Measurements from ENCODE around the gene MCM5. TPM values are rescaled to one million over a fixed set of nuclear protein-coding genes. Genes with fewer than 3 reads are reported as not detected.
"Not testable (repeated sequence)": the region's sequence is repeated elsewhere in the genome, so short reads cannot be mapped to it uniquely, and the experiment has no call there.

MCM5 gene
- total and polyA plus RNA-seq, 2 donors from 2014 or later = 10.2 to 26.4 TPM

- no peaks in the 10 kb centered on the region for H3K36me3 ChIP-seq (ENCODE audit: control insufficient read depth in 2 of 3, insufficient read depth in 3 of 3, low read length in 3 of 3)
- no peak overlapping the region for H3K4me3 ChIP-seq (ENCODE audit: low read length in 3 of 3)
- intact Hi-C loops (cut with DNase I) = no loop called here
- no peak overlapping the region for H3K9ac ChIP-seq (ENCODE audit: low read length in 3 of 3)
- H3K9me3 ChIP-seq (ENCODE audit: control insufficient read depth in 2 of 3, insufficient read depth in 1 of 3, low read length in 3 of 3) = peaks cover 0 to 9% (median 0%) of the 10 kb centered on the region in 3 donors
- FAIRE-seq = no peak
- no peak overlapping the region for H3K27ac ChIP-seq (ENCODE audit: low read depth in 2 of 2, low read length in 2 of 2)
- DNase-seq = peak in 1 of 5 donors; percentile 48
- H3K27me3 ChIP-seq (ENCODE audit: control insufficient read depth, insufficient read depth, low read length) = no peaks in the 10 kb centered on the region
- no peak for TF ChIP-seq CTCF (IDR thresholded peaks at IDR 0.05; ENCODE audit: borderline replicate concordance, extremely low read depth, insufficient read depth)
- H3K4me1 ChIP-seq (ENCODE audit: control insufficient read depth in 2 of 3, insufficient read depth in 2 of 3, low read depth in 1 of 3, low read length in 3 of 3) = peaks cover 0 to 4% (median 2%) of the 10 kb centered on the region in 3 donors
These were observed 35.3 kb downstream of the MCM5 start for GRCh38 chr22:35435201-35435740.

- Histone ChIP-seq H3K36me3 (ENCODE audit: control insufficient read depth in 2 of 3, insufficient read depth in 3 of 3, low read length in 3 of 3) (no peaks in the 10 kb centered on the region), H3K4me3 (ENCODE audit: low read length in 3 of 3) (no peak overlapping the region), H3K27ac (ENCODE audit: low read depth in 2 of 2, low read length in 2 of 2) (no peak overlapping the region), H3K4me1 (ENCODE audit: control insufficient read depth in 2 of 3, insufficient read depth in 2 of 3, low read depth in 1 of 3, low read length in 3 of 3) (no peaks in the 10 kb centered on the region), H3K9ac (ENCODE audit: low read length in 3 of 3) (no peak overlapping the region), H3K27me3 (ENCODE audit: control insufficient read depth, insufficient read depth, low read length) (no peaks in the 10 kb centered on the region), H3K9me3 (ENCODE audit: control insufficient read depth in 2 of 3, insufficient read depth in 1 of 3, low read length in 3 of 3) (peaks cover 0 to 9% (median 0%) of the 10 kb centered on the region in 3 donors)
- intact Hi-C loops (cut with DNase I) = no loop called here
- TF ChIP-seq CTCF (IDR thresholded peaks at IDR 0.05; ENCODE audit: borderline replicate concordance, extremely low read depth, insufficient read depth) = no peak
- FAIRE-seq (no peak), DNase-seq (peak in 1 of 5 donors; percentile 49)
These were observed 36.5 kb downstream of the MCM5 start for GRCh38 chr22:35436421-35436820.

- peaks cover 0 to 9% (median 0%) of the 10 kb centered on the region in 3 donors for H3K9me3 ChIP-seq (ENCODE audit: control insufficient read depth in 2 of 3, insufficient read depth in 1 of 3, low read length in 3 of 3)
- FAIRE-seq = no peak
- intact Hi-C loops (cut with DNase I) = no loop called here
These were observed 37.1 kb downstream of the MCM5 start for GRCh38 chr22:35437049-35437448.

GRCh38 chr22:35438673-35439364 is 38.9 kb downstream of the MCM5 start:
- DNase-seq; H3K4me1 ChIP-seq (ENCODE audit: control insufficient read depth in 2 of 3, insufficient read depth in 2 of 3, low read depth in 1 of 3, low read length in 3 of 3); H3K36me3 ChIP-seq (ENCODE audit: control insufficient read depth in 2 of 3, insufficient read depth in 3 of 3, low read length in 3 of 3); FAIRE-seq; H3K9ac ChIP-seq (ENCODE audit: low read length in 3 of 3); H3K4me3 ChIP-seq (ENCODE audit: low read length in 3 of 3); H3K9me3 ChIP-seq (ENCODE audit: control insufficient read depth in 2 of 3, insufficient read depth in 1 of 3, low read length in 3 of 3); H3K27ac ChIP-seq (ENCODE audit: low read depth in 2 of 2, low read length in 2 of 2); H3K27me3 ChIP-seq (ENCODE audit: control insufficient read depth, insufficient read depth, low read length); intact Hi-C loops (cut with DNase I): not testable (repeated sequence)

More at GRCh38 chr22:35437049-35437448, 37.1 kb downstream of the MCM5 start:
- H3K4me1 ChIP-seq (ENCODE audit: control insufficient read depth in 2 of 3, insufficient read depth in 2 of 3, low read depth in 1 of 3, low read length in 3 of 3) = no peaks in the 10 kb centered on the region
- H3K9ac ChIP-seq (ENCODE audit: low read length in 3 of 3) = no peak overlapping the region
- peak in 1 of 5 donors; percentile 15 for DNase-seq
- no peaks in the 10 kb centered on the region for H3K36me3 ChIP-seq (ENCODE audit: control insufficient read depth in 2 of 3, insufficient read depth in 3 of 3, low read length in 3 of 3)
- no peaks in the 10 kb centered on the region for H3K27me3 ChIP-seq (ENCODE audit: control insufficient read depth, insufficient read depth, low read length)
- no peak overlapping the region for H3K27ac ChIP-seq (ENCODE audit: low read depth in 2 of 2, low read length in 2 of 2)
- TF ChIP-seq CTCF (IDR thresholded peaks at IDR 0.05; ENCODE audit: borderline replicate concordance, extremely low read depth, insufficient read depth) = no peak
- H3K4me3 ChIP-seq (ENCODE audit: low read length in 3 of 3) = no peak overlapping the region

Data from kidney (tissue), 14 donors.